PC-3 (cell line): ENCODE data around the gene RPRD1A. TPM values are rescaled to one million over a fixed set of nuclear protein-coding genes. Genes with fewer than 3 reads are reported as not detected.

ENCODE experiments used
- ATAC-seq: fragments of 200-7000 bp; cut with Tn5 transposase; 2 replicates; pipeline ENCODE4 v1.9.1; 2020; ENCODE audit warnings: mild to moderate bottlenecking, moderate library complexity
- BruUV-seq: library from RNA; stranded (reverse); fragments of 400-500 nt; replicated peaks from 2 replicates; lab custom pipeline; 2021; lab: Mats Ljungman, UMichigan
- CTCF ChIA-PET: fragments of 300-600 bp; sonication (Branson Sonifier 250); formaldehyde crosslinking; loops from one replicate; lab custom pipeline; 2022; ENCODE audit warnings: antibody characterized with exemption; lab: Charles Lee
- POLR2A ChIA-PET: fragments of 300-600 bp; sonication (Branson Sonifier 250); formaldehyde crosslinking; loops from one replicate; lab custom pipeline; 2022; ENCODE audit warnings: antibody characterized with exemption; ENCODE audit not compliant: unreplicated experiment; lab: Charles Lee
- DNase-seq: peaks from one replicate; pipeline ENCODE4 v3.0.0-alpha.2; 2015
- H2AFZ ChIP-seq: fragments of 300-600 bp; sonication (generic); 2 replicates; pipeline ENCODE4 v1.6.0; 2016; ENCODE audit warnings: antibody characterized with exemption, low read length
- H3F3A ChIP-seq: fragments of 300-600 bp; sonication (generic); one replicate; pipeline ENCODE4 v1.6.0; 2017; ENCODE audit warnings: antibody characterized with exemption, low read length, control low read depth, mild to moderate bottlenecking; ENCODE audit not compliant: unreplicated experiment
- H3K27ac ChIP-seq: fragments of 300-600 bp; sonication (generic); 2 replicates; pipeline ENCODE4 v1.5.1; 2016; ENCODE audit warnings: mild to moderate bottlenecking, low read length
- H3K27me3 ChIP-seq: fragments of 300-600 bp; sonication (generic); 2 replicates; pipeline ENCODE4 v1.6.1; 2016; ENCODE audit warnings: low read length, mixed read lengths
- H3K36me3 ChIP-seq: fragments of 300-600 bp; sonication (generic); 2 replicates; pipeline ENCODE4 v1.6.1; 2016; ENCODE audit warnings: low read depth, mixed run types, low read length, mixed read lengths
- H3K4me1 ChIP-seq: fragments of 300-600 bp; sonication (generic); 2 replicates; pipeline ENCODE4 v1.5.1; 2016; ENCODE audit warnings: low read length; ENCODE audit not compliant: insufficient read depth
- H3K4me2 ChIP-seq: fragments of 300-600 bp; sonication (generic); 2 replicates; pipeline ENCODE4 v1.6.0; 2016; ENCODE audit warnings: low read length
- H3K4me3 ChIP-seq: fragments of 300-600 bp; sonication (generic); 2 replicates; pipeline ENCODE4 v1.5.1; 2016; ENCODE audit warnings: mild to moderate bottlenecking, low read length, mixed read lengths
- H3K79me2 ChIP-seq: fragments of 300-600 bp; sonication (generic); 2 replicates; pipeline ENCODE4 v1.6.1; 2017; ENCODE audit warnings: low read length, mixed read lengths
- H3K9ac ChIP-seq: fragments of 300-600 bp; sonication (generic); 2 replicates; pipeline ENCODE4 v1.6.0; 2016; ENCODE audit warnings: mild to moderate bottlenecking, low read length
- H3K9me2 ChIP-seq: fragments of 300-600 bp; sonication (generic); replicated peaks from 2 replicates; pipeline ENCODE4 v1.6.1; 2016; ENCODE audit warnings: mixed run types, low read length, mixed read lengths
- H3K9me3 ChIP-seq: fragments of 300-600 bp; sonication (generic); 2 replicates; pipeline ENCODE4 v1.6.1; 2016; ENCODE audit warnings: low read length, mixed read lengths
- H4K20me1 ChIP-seq: fragments of 300-600 bp; sonication (generic); 2 replicates; pipeline ENCODE4 v1.6.1; 2016; ENCODE audit warnings: low read length, mixed read lengths
- CTCF ChIP-seq: fragments of 300-600 bp; sonication (generic); conservative IDR thresholded peaks from 2 replicates; pipeline ENCODE4 v1.5.1; 2017; ENCODE audit warnings: antibody characterized with exemption, low read depth, mild to moderate bottlenecking, low read length
- EZH2 ChIP-seq: fragments of 300-600 bp; sonication (generic); IDR thresholded peaks from one replicate; pipeline ENCODE4 v1.6.1; 2017; ENCODE audit warnings: antibody characterized with exemption, mild to moderate bottlenecking, low read length; ENCODE audit not compliant: unreplicated experiment
- EZH2phosphoT487 ChIP-seq: fragments of 300-600 bp; sonication (generic); IDR thresholded peaks from 2 replicates; pipeline ENCODE4 v1.6.1; 2018; ENCODE audit warnings: mild to moderate bottlenecking, antibody characterized with exemption, low read length, borderline replicate concordance
- intact Hi-C: fragments of 100-400 bp; cut with micrococcal nuclease; formaldehyde crosslinking; loops from 2 replicates; pipeline ENCODE4 v1.9.0; 2023
- total RNA-seq: library from RNA; depleted of rRNA; stranded (reverse); fragments of >200 nt; gene quantifications from 2 replicates; pipeline ENCODE4 v1.2.3, GENCODE V29; 2014

RPRD1A gene
- total RNA-seq, 1 experiment from 2014 or later: 42.2 TPM

GRCh38 chr18:36038102-36038663 lies 29.2 kb downstream of the RPRD1A start:
- Histone ChIP-seq H2AFZ (no peak overlapping the region), H3K79me2 (peaks cover 35% of the 10 kb centered on the region), H3K36me3 (peaks cover 20% of the 10 kb centered on the region), H3K9me3 (no peaks in the 10 kb centered on the region), H3K4me2 (no peak overlapping the region), H3K27ac (no peak overlapping the region), H3F3A (no peaks in the 10 kb centered on the region), H3K4me1 (no peaks in the 10 kb centered on the region), H3K9me2 (no peaks in the 10 kb centered on the region), H3K27me3 (no peaks in the 10 kb centered on the region), H3K9ac (no peak overlapping the region), H4K20me1 (0 out of 2 replicates have a peak, but pooled peaks cover 3% of the 10 kb centered on the region), H3K4me3 (no peak overlapping the region)
- TF ChIP-seq EZH2phosphoT487: no peak
- DNase-seq: no peak
- ChIA-PET CTCF (no interaction called here), POLR2A (no interaction called here)
- no TSS peak for BruUV-seq
- no peak for ATAC-seq
- intact Hi-C loops: no loop called here

GRCh38 chr18:36035253-36035652 lies 32.1 kb downstream of the RPRD1A start:
- no peak overlapping the region for H3K4me3 ChIP-seq
- TF ChIP-seq EZH2phosphoT487: no peak
- no peak for TF ChIP-seq EZH2
- TF ChIP-seq CTCF: no peak
- H3K27ac ChIP-seq: no peak overlapping the region
- POLR2A ChIA-PET: no interaction called here
- H2AFZ ChIP-seq: no peak overlapping the region
- DNase-seq (no peak), ATAC-seq (no peak)
- H3K36me3 ChIP-seq: peaks cover 20% of the 10 kb centered on the region
- no peaks in the 10 kb centered on the region for H3K4me1 ChIP-seq
- no TSS peak for BruUV-seq
- no peaks in the 10 kb centered on the region for H3F3A ChIP-seq
- H3K9ac ChIP-seq: no peak overlapping the region
- H3K79me2 ChIP-seq: peaks cover 11% of the 10 kb centered on the region; the same call in 1 of the 2 replicates
- 0 out of 2 replicates have a peak, but pooled peaks cover 3% of the 10 kb centered on the region for H4K20me1 ChIP-seq
- H3K9me2 ChIP-seq: no peaks in the 10 kb centered on the region
- no peaks in the 10 kb centered on the region for H3K27me3 ChIP-seq
- CTCF ChIA-PET: no interaction called here
- no peaks in the 10 kb centered on the region for H3K9me3 ChIP-seq
- intact Hi-C loops: no loop called here
- H3K4me2 ChIP-seq: no peak overlapping the region

- ChIA-PET CTCF (no interaction called here), POLR2A (no interaction called here)
- H3K4me3 ChIP-seq: no peak overlapping the region
- H4K20me1 ChIP-seq: 0 out of 2 replicates have a peak, but pooled peaks cover 3% of the 10 kb centered on the region
- ATAC-seq: no peak
- no peaks in the 10 kb centered on the region for H3K27me3 ChIP-seq
- H3K4me2 ChIP-seq: no peak overlapping the region
- TF ChIP-seq EZH2 (no peak), CTCF (no peak), EZH2phosphoT487 (no peak)
- H3K9me2 ChIP-seq: no peaks in the 10 kb centered on the region
- H3K27ac ChIP-seq: no peak overlapping the region
- no peak for DNase-seq
- intact Hi-C loops: no loop called here
- H2AFZ ChIP-seq: no peak overlapping the region
- peaks cover 10% of the 10 kb centered on the region; the same call in 1 of the 2 replicates for H3K79me2 ChIP-seq
- BruUV-seq: no TSS peak
- no peaks in the 10 kb centered on the region for H3F3A ChIP-seq
- H3K9ac ChIP-seq: no peak overlapping the region
- no peaks in the 10 kb centered on the region for H3K9me3 ChIP-seq
- H3K4me1 ChIP-seq: no peaks in the 10 kb centered on the region
- H3K36me3 ChIP-seq: peaks cover 16% of the 10 kb centered on the region
These were observed 33.0 kb downstream of the RPRD1A start for GRCh38 chr18:36034299-36034895.
